Adipocyte (in vitro differentiated cells): ENCODE measurements around the gene FFAR3.
A peak's percentile ranks its signal among the peaks of the same experiment; 100 is the strongest.

ENCODE experiments used
- DNase-seq: peaks from one replicate; pipeline ENCODE4 v3.0.0-alpha.2; 2015; ENCODE audit warnings: low read depth
- H3K27me3 ChIP-seq: replicated peaks from 2 replicates; pipeline ENCODE4 v1.7.0; 2013; ENCODE audit warnings: mild to moderate bottlenecking, low read length, moderate library complexity; ENCODE audit not compliant: control insufficient read depth, insufficient read depth
- H3K36me3 ChIP-seq: 2 replicates; pipeline ENCODE4 v1.7.0; 2013; ENCODE audit warnings: low read length, mild to moderate bottlenecking, moderate library complexity; ENCODE audit not compliant: control insufficient read depth, insufficient read depth, severe bottlenecking
- H3K4me1 ChIP-seq: 2 replicates; pipeline ENCODE4 v1.7.0; 2013; ENCODE audit warnings: mild to moderate bottlenecking, low read length, moderate library complexity; ENCODE audit not compliant: control insufficient read depth, insufficient read depth
- H3K4me3 ChIP-seq: 2 replicates; pipeline ENCODE4 v1.7.0; 2013; ENCODE audit warnings: mild to moderate bottlenecking, low read length, moderate library complexity
- H3K9ac ChIP-seq: 2 replicates; pipeline ENCODE4 v1.7.0; 2013; ENCODE audit warnings: mild to moderate bottlenecking, low read length, moderate library complexity
- H3K9me3 ChIP-seq: 2 replicates; pipeline ENCODE4 v1.7.0; 2013; ENCODE audit warnings: mild to moderate bottlenecking, low read length, moderate library complexity; ENCODE audit not compliant: control insufficient read depth

Gene FFAR3

GRCh38 chr19:35379992-35380391 is 21.7 kb downstream of the FFAR3 start:
- peaks cover 6% of the 10 kb centered on the region for H3K9me3 ChIP-seq
- H3K4me1 ChIP-seq, result peaks cover 2% of the 10 kb centered on the region
- no peak for DNase-seq
- peaks cover 32% of the 10 kb centered on the region for H3K27me3 ChIP-seq
- H3K36me3 ChIP-seq, result no peaks in the 10 kb centered on the region
- H3K4me3 ChIP-seq, result no peak overlapping the region
- H3K9ac ChIP-seq, result no peak overlapping the region

GRCh38 chr19:35380450-35381124 is 22.3 kb downstream of the FFAR3 start:
- DNase-seq, result no peak
- Histone ChIP-seq H3K9ac (no peak overlapping the region), H3K9me3 (peaks cover 6% of the 10 kb centered on the region), H3K36me3 (no peaks in the 10 kb centered on the region), H3K4me3 (no peak overlapping the region), H3K27me3 (peaks cover 32% of the 10 kb centered on the region), H3K4me1 (peaks cover 2% of the 10 kb centered on the region)

- Histone ChIP-seq H3K36me3 (no peaks in the 10 kb centered on the region), H3K9ac (no peak overlapping the region), H3K4me3 (no peak overlapping the region), H3K9me3 (peaks cover 8% of the 10 kb centered on the region), H3K4me1 (peaks cover 2% of the 10 kb centered on the region), H3K27me3 (peaks cover 27% of the 10 kb centered on the region)
- DNase-seq, result no peak
Observed at GRCh38 chr19:35381318-35381717, 23.1 kb downstream of the FFAR3 start.

GRCh38 chr19:35381926-35382325 is 23.7 kb downstream of the FFAR3 start:
- no peak overlapping the region for H3K9ac ChIP-seq
- peaks cover 27% of the 10 kb centered on the region for H3K27me3 ChIP-seq
- peaks cover 11% of the 10 kb centered on the region for H3K9me3 ChIP-seq
- H3K36me3 ChIP-seq, result no peaks in the 10 kb centered on the region
- H3K4me3 ChIP-seq, result no peak overlapping the region
- no peak for DNase-seq
- H3K4me1 ChIP-seq, result peaks cover 2% of the 10 kb centered on the region

DNA sequence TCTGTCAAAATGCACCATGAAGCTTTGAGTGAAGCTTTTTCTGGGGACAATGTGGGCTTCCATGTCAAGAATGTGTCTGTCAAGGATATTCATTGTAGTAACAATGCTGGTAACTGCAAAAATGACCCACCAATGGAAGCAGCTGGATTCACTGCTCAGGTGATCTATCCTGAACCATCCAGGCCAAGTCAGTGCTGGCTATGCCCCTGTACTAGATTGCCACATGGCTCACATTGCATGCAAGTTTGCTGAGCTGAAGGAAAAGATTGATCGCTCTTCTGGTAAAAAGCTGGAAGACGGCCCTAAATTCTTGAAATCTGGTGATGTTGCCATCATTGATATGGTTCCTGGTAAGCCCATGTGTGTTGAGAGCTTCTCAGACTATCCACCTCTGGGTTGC is 25.3 kb downstream of the FFAR3 start:
- H3K36me3 ChIP-seq, result no peaks in the 10 kb centered on the region
- no peak overlapping the region for H3K4me3 ChIP-seq
- H3K9ac ChIP-seq, result no peak overlapping the region
- peaks cover 8% of the 10 kb centered on the region for H3K9me3 ChIP-seq
- peaks cover 4% of the 10 kb centered on the region for H3K4me1 ChIP-seq
- no peak for DNase-seq
- H3K27me3 ChIP-seq, result peaks cover 25% of the 10 kb centered on the region

DNA sequence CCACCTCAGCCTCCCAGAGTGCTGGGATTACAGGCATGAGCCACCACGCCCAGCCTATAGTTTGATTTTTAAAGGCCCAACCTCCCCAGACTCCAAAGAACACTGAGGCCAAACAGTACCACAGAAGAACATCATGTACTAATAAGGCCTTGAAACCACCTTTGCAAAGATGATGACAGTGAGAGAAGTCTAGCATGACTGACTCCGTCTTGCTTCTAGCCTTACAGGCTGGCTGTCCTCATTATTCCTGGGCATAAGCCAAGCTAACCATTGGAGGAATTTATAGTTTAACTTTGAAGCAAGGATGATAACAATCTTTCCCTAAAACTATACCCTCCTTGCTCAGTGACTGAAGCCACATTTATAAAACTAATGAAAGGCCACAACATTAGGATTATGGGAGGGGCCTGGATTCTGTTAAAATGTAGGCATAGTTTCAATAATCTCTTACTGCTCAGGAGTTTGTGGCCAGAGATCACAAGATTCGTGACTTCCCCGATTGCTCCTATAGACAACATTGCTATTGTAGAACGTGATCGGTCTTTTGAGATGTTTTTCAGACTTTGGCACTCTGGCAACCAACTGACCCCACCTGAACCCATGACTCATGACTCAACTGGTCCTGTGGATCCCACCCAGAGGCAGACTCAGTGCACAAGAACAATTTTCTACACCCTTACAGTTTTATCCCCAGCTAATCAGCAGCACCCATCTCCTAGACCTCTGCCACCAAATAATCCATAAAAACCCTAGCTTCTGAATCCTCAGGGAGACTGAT is 30.2 kb downstream of the FFAR3 start:
- Histone ChIP-seq H3K9me3 (peaks cover 5% of the 10 kb centered on the region), H3K4me3 (no peak overlapping the region), H3K27me3 (peaks cover 6% of the 10 kb centered on the region), H3K9ac (no peak overlapping the region), H3K4me1 (peaks cover 12% of the 10 kb centered on the region), H3K36me3 (no peaks in the 10 kb centered on the region)
- DNase-seq, result no peak

- H3K9ac ChIP-seq, result no peak overlapping the region
- no peak overlapping the region for H3K4me3 ChIP-seq
- H3K4me1 ChIP-seq, result peaks cover 12% of the 10 kb centered on the region
- peaks cover 8% of the 10 kb centered on the region for H3K27me3 ChIP-seq
- no peaks in the 10 kb centered on the region for H3K36me3 ChIP-seq
- DNase-seq, result no peak
- peaks cover 5% of the 10 kb centered on the region for H3K9me3 ChIP-seq
Observed at GRCh38 chr19:35389192-35389861, 31.1 kb downstream of the FFAR3 start.

DNA sequence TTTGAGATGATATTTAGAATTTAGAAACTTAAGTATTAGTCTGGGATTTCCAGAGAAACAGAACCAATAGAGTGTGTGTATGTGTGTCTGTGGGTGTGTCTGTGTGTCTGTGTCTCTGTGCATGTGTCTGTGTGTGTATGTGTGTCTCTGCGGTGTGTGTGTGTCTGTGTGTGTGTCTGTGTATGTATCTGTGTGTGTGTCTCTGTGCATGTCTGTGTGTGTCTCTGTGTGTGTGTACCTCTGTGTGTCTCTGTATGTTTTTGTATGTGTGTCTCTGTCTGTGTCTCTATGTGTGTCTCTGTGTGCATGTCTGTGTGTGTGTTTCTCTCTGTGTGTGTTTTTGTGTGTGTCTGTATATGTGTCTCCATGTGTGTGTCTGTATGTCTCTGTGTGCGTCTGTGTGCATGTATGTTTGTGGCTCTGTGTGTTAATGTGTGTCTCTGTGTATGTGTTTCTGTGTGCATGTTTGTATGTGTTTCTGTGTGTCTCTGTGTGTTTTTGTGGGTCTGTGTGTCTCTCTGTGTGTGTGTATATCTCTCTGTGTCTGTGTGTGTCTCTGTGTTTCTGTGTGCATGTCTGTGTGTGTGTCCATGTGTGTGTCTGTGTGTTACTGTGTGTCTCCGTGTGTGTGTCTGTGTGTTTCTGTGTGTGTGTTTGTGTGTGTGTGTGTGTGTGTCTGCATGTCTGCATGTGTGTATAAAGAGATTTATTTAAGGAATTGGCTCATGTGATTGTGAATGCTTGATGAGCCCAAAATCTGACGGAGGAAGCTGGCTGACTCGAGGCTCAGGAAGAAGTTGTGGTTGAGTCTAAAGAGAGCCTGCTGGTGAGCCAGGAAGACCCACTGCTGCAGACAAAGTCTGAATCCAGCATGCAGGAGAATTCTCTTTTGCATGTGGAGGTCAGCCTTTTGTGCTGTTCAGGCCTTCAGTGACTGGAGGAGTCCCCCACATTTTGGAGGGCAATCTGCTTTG is 34.8 kb downstream of the FFAR3 start:
- Histone ChIP-seq H3K4me3 (no peak overlapping the region), H3K4me1 (peaks cover 12% of the 10 kb centered on the region), H3K9me3 (no peaks in the 10 kb centered on the region), H3K27me3 (peaks cover 8% of the 10 kb centered on the region), H3K9ac (no peak overlapping the region), H3K36me3 (no peaks in the 10 kb centered on the region)
- DNase-seq, result no peak

DNA sequence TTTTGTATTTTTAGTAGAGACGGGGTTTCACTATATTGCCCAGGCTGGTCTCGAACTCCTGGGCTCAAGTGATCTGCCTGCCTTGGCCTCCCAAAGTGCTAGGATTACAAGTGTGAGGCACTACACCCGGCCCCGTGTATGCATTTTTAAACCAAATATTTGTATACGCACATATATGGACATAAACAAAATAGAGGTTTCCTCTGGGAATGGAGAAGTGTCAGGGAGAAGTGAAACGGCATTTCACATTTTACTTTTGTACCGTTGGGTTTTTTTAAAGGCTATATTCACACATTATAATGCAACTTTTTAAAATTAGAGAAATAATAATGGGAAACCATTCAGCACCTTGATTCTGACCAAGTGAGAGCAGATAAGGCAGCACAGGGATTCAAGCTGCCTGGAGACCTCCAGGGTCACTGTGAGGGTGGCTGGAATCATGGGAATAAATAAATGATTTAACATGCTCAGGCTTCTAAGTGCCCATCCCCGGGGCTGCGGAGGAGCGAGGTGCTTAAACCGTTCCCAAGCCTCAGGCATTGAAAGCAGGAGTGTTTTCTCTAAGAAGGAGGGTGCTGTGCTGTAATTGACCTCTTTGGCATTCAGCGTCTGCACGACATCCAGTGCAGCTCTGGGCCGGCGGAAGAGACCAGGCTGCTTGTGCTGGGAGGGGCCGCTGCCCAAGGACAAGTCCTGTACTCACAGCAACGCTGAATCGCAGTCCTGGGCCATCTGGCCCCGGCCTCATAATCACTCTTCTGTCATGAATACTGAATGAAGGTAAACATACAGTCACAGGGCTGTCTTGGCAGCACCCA is 37.3 kb downstream of the FFAR3 start:
- peak; percentile 28 for DNase-seq
- Histone ChIP-seq H3K27me3 (peaks cover 13% of the 10 kb centered on the region), H3K4me3 (no peak overlapping the region), H3K9me3 (no peaks in the 10 kb centered on the region), H3K36me3 (no peaks in the 10 kb centered on the region), H3K4me1 (no peaks in the 10 kb centered on the region), H3K9ac (no peak overlapping the region)

- Histone ChIP-seq H3K4me3 (no peak overlapping the region), H3K27me3 (peaks cover 13% of the 10 kb centered on the region), H3K9me3 (no peaks in the 10 kb centered on the region), H3K36me3 (no peaks in the 10 kb centered on the region), H3K9ac (no peak overlapping the region), H3K4me1 (no peaks in the 10 kb centered on the region)
- DNase-seq, result no peak
Observed at GRCh38 chr19:35396240-35396885, 38.1 kb downstream of the FFAR3 start.
